Smooth muscle cell (in vitro differentiated cells): ENCODE measurements around the gene PEA15. TPM values are rescaled to one million over a fixed set of nuclear protein-coding genes. Genes with fewer than 3 reads are reported as not detected.

ENCODE experiments used
- DNase-seq: peaks from one replicate; lab custom pipeline; 2025; ENCODE audit not compliant: unreplicated experiment; lab: John Stamatoyannopoulos, UW
- H2AFZ ChIP-seq: fragments of 200-600 bp; sonication (generic); 2 replicates; pipeline ENCODE4 v1.6.0; 2016; ENCODE audit warnings: antibody characterized with exemption, low read depth, mild to moderate bottlenecking
- H3F3A ChIP-seq: fragments of 200-600 bp; sonication (generic); 2 replicates; pipeline ENCODE4 v1.6.0; 2017; ENCODE audit warnings: antibody characterized with exemption, low read depth
- H3K27ac ChIP-seq: fragments of 200-600 bp; sonication (generic); 2 replicates; pipeline ENCODE4 v1.5.1; 2016; ENCODE audit warnings: low read depth, mild to moderate bottlenecking
- H3K27me3 ChIP-seq: fragments of 200-600 bp; sonication (generic); 2 replicates; pipeline ENCODE4 v1.6.1; 2016; ENCODE audit warnings: low read depth, mild to moderate bottlenecking
- H3K36me3 ChIP-seq: fragments of 200-600 bp; sonication (generic); 2 replicates; pipeline ENCODE4 v1.5.1; 2016; ENCODE audit warnings: low read depth
- H3K4me1 ChIP-seq: fragments of 200-600 bp; sonication (generic); 2 replicates; pipeline ENCODE4 v1.5.1; 2016; ENCODE audit warnings: low read depth
- H3K4me2 ChIP-seq: fragments of 200-600 bp; sonication (generic); 2 replicates; pipeline ENCODE4 v1.6.0; 2016; ENCODE audit warnings: mild to moderate bottlenecking
- H3K4me3 ChIP-seq: fragments of 200-600 bp; sonication (generic); 2 replicates; pipeline ENCODE4 v1.5.1; 2016; ENCODE audit warnings: mild to moderate bottlenecking
- H3K79me2 ChIP-seq: fragments of 200-600 bp; sonication (generic); 2 replicates; pipeline ENCODE4 v1.6.0; 2016; ENCODE audit warnings: low read depth, mild to moderate bottlenecking
- H3K9ac ChIP-seq: fragments of 200-600 bp; sonication (generic); 2 replicates; pipeline ENCODE4 v1.6.0; 2016; ENCODE audit warnings: low read depth
- H3K9me3 ChIP-seq: fragments of 200-600 bp; sonication (generic); replicated peaks from 2 replicates; pipeline ENCODE4 v1.5.1; 2016; ENCODE audit warnings: low read depth
- H4K20me1 ChIP-seq: fragments of 200-600 bp; sonication (generic); 2 replicates; pipeline ENCODE4 v1.6.0; 2016; ENCODE audit warnings: low read depth
- WGBS: methylation state at CpG from one replicate; pipeline ENCODE4 v1.1.7; 2016; ENCODE audit warnings: low lambda C conversion rate; 5-methylcytosine and 5-hydroxymethylcytosine counted together
- polyA plus RNA-seq: library from polyadenylated mRNA; unstranded; fragments of >200 nt; fragmentation: Nextera tagmentation; extraction: Ambion mirVana; gene quantifications from 2 replicates; pipeline ENCODE4 v1.2.1, GENCODE V29; 2016
- total RNA-seq: library from RNA; depleted of rRNA; stranded (reverse); fragments of >200 nt; gene quantifications from 2 replicates; pipeline ENCODE4 v1.2.3, GENCODE V29; 2014
- TF ChIP-seq, protein P1 (sequence below): fragments of 200-600 bp; sonication (generic); IDR thresholded peaks from 2 replicates; pipeline ENCODE4 v1.5.1; 2017; ENCODE audit warnings: borderline replicate concordance, mild to moderate bottlenecking, antibody characterized with exemption; ENCODE audit not compliant: insufficient read depth, poor library complexity, severe bottlenecking

The PEA15 gene
- total and polyA plus RNA-seq, 2 experiments from 2014 or later, result 73.1 to 115 TPM

DNA sequence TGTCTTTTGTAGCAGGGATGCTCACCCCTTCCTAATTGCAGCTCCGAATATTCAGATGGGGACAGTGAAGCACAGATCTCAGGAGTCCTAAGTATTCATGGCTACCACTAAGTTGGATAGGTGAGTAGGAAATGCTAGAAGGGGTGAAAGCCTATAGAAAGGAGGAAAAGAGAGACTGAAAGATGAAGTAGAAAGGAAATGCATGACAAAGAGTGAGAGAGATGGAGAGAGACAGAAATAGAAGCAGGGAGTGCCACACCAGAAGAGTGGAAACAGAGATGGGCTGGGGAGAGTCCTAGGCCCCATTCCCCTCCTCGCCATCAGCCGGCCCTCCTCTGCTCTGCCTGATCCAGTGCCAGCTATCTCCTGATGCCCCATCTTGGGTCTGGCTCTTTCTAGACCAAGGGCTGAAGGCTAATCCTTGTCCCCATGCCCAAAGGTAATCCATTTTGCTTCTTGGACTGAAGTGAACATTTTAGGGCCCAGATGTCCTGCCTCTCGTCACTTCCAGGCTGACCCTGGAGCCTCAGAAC is 2.0 kb downstream of the PEA15 start:
- no peaks in the 10 kb centered on the region for H3K36me3 ChIP-seq
- peaks cover 38% of the 10 kb centered on the region for H3K79me2 ChIP-seq
- H3K9me3 ChIP-seq, result no peaks in the 10 kb centered on the region
- TF ChIP-seq, protein P1, sequence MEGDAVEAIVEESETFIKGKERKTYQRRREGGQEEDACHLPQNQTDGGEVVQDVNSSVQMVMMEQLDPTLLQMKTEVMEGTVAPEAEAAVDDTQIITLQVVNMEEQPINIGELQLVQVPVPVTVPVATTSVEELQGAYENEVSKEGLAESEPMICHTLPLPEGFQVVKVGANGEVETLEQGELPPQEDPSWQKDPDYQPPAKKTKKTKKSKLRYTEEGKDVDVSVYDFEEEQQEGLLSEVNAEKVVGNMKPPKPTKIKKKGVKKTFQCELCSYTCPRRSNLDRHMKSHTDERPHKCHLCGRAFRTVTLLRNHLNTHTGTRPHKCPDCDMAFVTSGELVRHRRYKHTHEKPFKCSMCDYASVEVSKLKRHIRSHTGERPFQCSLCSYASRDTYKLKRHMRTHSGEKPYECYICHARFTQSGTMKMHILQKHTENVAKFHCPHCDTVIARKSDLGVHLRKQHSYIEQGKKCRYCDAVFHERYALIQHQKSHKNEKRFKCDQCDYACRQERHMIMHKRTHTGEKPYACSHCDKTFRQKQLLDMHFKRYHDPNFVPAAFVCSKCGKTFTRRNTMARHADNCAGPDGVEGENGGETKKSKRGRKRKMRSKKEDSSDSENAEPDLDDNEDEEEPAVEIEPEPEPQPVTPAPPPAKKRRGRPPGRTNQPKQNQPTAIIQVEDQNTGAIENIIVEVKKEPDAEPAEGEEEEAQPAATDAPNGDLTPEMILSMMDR, result no peak
- H3K4me2 ChIP-seq, result peak overlapping the region; percentile 88
- H2AFZ ChIP-seq, result no peak overlapping the region
- H3K4me1 ChIP-seq, result peaks cover 65% of the 10 kb centered on the region
- no peak overlapping the region for H3K4me3 ChIP-seq
- H3F3A ChIP-seq, result peaks cover 19% of the 10 kb centered on the region
- no peaks in the 10 kb centered on the region for H3K27me3 ChIP-seq
- no peak for DNase-seq
- no peak overlapping the region for H3K9ac ChIP-seq
- WGBS, result 92% methylated on average over 4 of the region's 4 CpGs
- H3K27ac ChIP-seq, result peak overlapping the region; percentile 95
- H4K20me1 ChIP-seq, result peaks cover 57% of the 10 kb centered on the region

DNA sequence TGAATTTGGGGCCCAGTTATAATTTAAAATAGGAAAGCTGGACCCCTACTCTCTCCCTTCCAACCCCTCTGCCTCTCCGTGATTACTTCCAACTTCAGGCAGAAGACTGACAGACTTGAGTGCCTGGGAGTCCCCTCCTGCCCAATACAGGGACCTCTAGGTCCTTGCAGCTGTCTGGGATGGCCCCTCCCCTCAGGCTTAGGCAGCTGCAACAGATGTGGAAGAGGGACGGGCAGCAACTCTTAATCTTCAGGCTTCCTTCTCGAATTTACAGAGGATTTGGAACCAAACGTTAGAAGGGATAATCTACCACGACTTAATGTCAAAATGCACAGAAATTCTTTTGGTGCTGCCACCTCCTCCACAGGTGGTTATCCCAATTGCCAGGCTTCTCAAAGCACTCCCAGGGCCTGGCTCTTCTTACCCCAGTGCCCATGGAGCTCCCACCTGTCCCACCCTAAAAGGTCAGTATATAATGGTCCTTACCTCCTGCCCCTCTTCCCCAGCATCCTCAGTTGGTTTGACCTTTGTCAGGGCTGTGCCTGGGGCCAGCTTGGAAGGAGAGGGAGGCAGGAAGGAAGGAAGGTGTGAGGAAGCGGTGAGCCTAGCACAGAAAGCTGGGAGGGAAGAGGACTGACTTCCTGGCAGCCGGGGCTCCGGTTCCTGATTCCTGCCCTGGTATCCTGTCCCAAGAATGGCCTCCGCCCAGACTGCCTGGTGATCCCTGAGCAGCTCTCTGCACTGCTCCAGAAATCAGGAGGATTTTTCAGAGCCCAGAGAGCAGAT is 2.8 kb downstream of the PEA15 start:
- Histone ChIP-seq H3F3A (peaks cover 21% of the 10 kb centered on the region), H3K9ac (peak overlapping the region; percentile 34), H3K4me3 (no peak overlapping the region), H3K9me3 (no peaks in the 10 kb centered on the region), H3K79me2 (peaks cover 38% of the 10 kb centered on the region), H2AFZ (no peak overlapping the region), H3K27me3 (no peaks in the 10 kb centered on the region), H3K4me1 (peaks cover 65% of the 10 kb centered on the region), H3K27ac (peak overlapping the region; percentile 95), H4K20me1 (peaks cover 63% of the 10 kb centered on the region), H3K4me2 (peak overlapping the region; percentile 88), H3K36me3 (no peaks in the 10 kb centered on the region)
- WGBS, result 54% methylated on average over 9 of the region's 9 CpGs
- TF ChIP-seq, protein P1, result no peak
- DNase-seq, result no peak

- peaks cover 38% of the 10 kb centered on the region for H3K79me2 ChIP-seq
- peak overlapping the region; percentile 34 for H3K9ac ChIP-seq
- H3F3A ChIP-seq, result peaks cover 26% of the 10 kb centered on the region
- TF ChIP-seq, protein P1, result no peak
- H4K20me1 ChIP-seq, result peaks cover 69% of the 10 kb centered on the region
- 52% methylated on average over 6 of the region's 6 CpGs for WGBS
- no peak for DNase-seq
- H3K4me2 ChIP-seq, result peak overlapping the region; percentile 88
- H2AFZ ChIP-seq, result no peak overlapping the region
- peaks cover 65% of the 10 kb centered on the region for H3K4me1 ChIP-seq
- H3K27me3 ChIP-seq, result no peaks in the 10 kb centered on the region
- H3K36me3 ChIP-seq, result no peaks in the 10 kb centered on the region
- H3K27ac ChIP-seq, result peak overlapping the region; percentile 95
- H3K9me3 ChIP-seq, result no peaks in the 10 kb centered on the region
- H3K4me3 ChIP-seq, result no peak overlapping the region
Observed at GRCh38 chr1:160208557-160209320, 3.6 kb downstream of the PEA15 start.
